HepG2 (cell line): ENCODE results near the gene THADA. TPM values are rescaled to one million over a fixed set of nuclear protein-coding genes. Genes with fewer than 3 reads are reported as not detected.

ENCODE experiments used
- JUN ChIP-seq: sonication (generic); formaldehyde crosslinking; IDR thresholded peaks from 2 replicates; pipeline ENCODE4 v1.4.0; 2020; ENCODE audit warnings: mild to moderate bottlenecking, missing genetic modification reagents
- NR2F6 ChIP-seq, 2 experiments: IDR thresholded peaks; 2 replicates each; pipeline ENCODE4 v1.6.1; 2016; ENCODE audit warnings: antibody characterized with exemption in 1 of 2, mild to moderate bottlenecking in 1 of 2
- PCBP2 ChIP-seq: fragments of 200-400 bp; formaldehyde crosslinking; optimal IDR thresholded peaks from 2 replicates; pipeline ENCODE3; 2018; ENCODE audit warnings: low read length, low read depth; ENCODE audit not compliant: poor library complexity, severe bottlenecking
- ZNF644 ChIP-seq: IDR thresholded peaks from 2 replicates; pipeline ENCODE4 v1.6.1; 2016; ENCODE audit warnings: low read depth
- polyA plus RNA-seq, 8 experiments: library from polyadenylated mRNA; depleted of rRNA in 3 of 8; stranded (reverse) in 7 of 8; unstranded in 1 of 8; fragments of >200 nt; fragmentation: Illumina TruSeq in 4 of 8; extraction: Trizol in 4 of 8; gene quantifications; 2 replicates each; pipeline versions ENCODE4 v1.2.1 to v1.2.3, GENCODE V29; 2011 to 2016; ENCODE audit warnings: low read depth in 4 of 8, missing spikeins in 1 of 8, mixed read lengths in 1 of 8; ENCODE audit not compliant: insufficient read depth in 1 of 8
- total RNA-seq, 5 experiments: library from RNA; depleted of rRNA; stranded (reverse); fragments of >200 nt; fragmentation: Illumina TruSeq; extraction: Trizol; gene quantifications; 2 replicates each; pipeline ENCODE4 v1.2.3, GENCODE V29; 2016; ENCODE audit warnings: low read depth in 1 of 5
- TF ChIP-seq, protein P1 (sequence below): sonication (generic); formaldehyde crosslinking; IDR thresholded peaks from 2 replicates; pipeline ENCODE4 v1.4.0; 2020; ENCODE audit warnings: missing genetic modification reagents
- TF ChIP-seq, protein P2 (sequence below): sonication (generic); formaldehyde crosslinking; IDR thresholded peaks from 2 replicates; pipeline ENCODE4 v1.4.0; 2020; ENCODE audit warnings: mild to moderate bottlenecking, missing genetic modification reagents
- TF ChIP-seq, protein P3 (sequence below): sonication (generic); formaldehyde crosslinking; IDR thresholded peaks from 2 replicates; pipeline ENCODE4 v1.8.1; 2023; ENCODE audit warnings: missing genetic modification reagents, inconsistent platforms, borderline replicate concordance
- TF ChIP-seq, protein P4 (sequence below): sonication (generic); formaldehyde crosslinking; IDR thresholded peaks from 2 replicates; pipeline ENCODE4 v1.5.0; 2020; ENCODE audit warnings: missing genetic modification reagents
- TF ChIP-seq, protein P5 (sequence below): sonication (generic); formaldehyde crosslinking; IDR thresholded peaks from 2 replicates; pipeline ENCODE4 v1.5.1; 2020; ENCODE audit warnings: mild to moderate bottlenecking, missing genetic modification reagents, moderate library complexity
- TF ChIP-seq, protein P6 (sequence below): sonication (generic); formaldehyde crosslinking; IDR thresholded peaks from 2 replicates; pipeline ENCODE4 v1.4.0; 2020; ENCODE audit warnings: mild to moderate bottlenecking, missing genetic modification reagents

THADA gene
- total and polyA plus RNA-seq, 2 of the 13 experiments (the other 11 are each of a cell fraction or from before 2014, with no cell fraction given) = 12.7 to 21.7 TPM

DNA sequence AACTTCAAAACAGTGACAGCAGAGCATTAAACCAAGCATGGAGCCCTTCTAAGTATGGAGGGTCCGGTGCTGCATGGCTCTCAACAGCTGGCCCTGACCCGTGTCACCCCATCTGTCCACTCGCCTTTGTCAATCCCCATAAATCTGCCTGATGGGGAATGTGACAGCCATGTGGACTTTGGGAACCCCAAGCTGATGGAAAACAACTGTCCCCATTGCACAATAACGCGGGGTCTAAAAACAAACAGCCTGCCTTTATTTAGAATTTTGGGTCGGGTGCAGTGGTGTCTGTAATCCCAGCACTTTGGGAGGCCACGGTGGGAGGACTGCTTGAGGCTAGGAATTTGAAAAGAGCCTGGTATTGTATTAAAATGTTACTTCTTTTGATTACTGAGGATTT is 17.1 kb upstream of the THADA start (continued):
- TF ChIP-seq, protein P1, sequence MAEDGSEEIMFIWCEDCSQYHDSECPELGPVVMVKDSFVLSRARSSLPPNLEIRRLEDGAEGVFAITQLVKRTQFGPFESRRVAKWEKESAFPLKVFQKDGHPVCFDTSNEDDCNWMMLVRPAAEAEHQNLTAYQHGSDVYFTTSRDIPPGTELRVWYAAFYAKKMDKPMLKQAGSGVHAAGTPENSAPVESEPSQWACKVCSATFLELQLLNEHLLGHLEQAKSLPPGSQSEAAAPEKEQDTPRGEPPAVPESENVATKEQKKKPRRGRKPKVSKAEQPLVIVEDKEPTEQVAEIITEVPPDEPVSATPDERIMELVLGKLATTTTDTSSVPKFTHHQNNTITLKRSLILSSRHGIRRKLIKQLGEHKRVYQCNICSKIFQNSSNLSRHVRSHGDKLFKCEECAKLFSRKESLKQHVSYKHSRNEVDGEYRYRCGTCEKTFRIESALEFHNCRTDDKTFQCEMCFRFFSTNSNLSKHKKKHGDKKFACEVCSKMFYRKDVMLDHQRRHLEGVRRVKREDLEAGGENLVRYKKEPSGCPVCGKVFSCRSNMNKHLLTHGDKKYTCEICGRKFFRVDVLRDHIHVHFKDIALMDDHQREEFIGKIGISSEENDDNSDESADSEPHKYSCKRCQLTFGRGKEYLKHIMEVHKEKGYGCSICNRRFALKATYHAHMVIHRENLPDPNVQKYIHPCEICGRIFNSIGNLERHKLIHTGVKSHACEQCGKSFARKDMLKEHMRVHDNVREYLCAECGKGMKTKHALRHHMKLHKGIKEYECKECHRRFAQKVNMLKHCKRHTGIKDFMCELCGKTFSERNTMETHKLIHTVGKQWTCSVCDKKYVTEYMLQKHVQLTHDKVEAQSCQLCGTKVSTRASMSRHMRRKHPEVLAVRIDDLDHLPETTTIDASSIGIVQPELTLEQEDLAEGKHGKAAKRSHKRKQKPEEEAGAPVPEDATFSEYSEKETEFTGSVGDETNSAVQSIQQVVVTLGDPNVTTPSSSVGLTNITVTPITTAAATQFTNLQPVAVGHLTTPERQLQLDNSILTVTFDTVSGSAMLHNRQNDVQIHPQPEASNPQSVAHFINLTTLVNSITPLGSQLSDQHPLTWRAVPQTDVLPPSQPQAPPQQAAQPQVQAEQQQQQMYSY (CRISPR knock-in tag) = no peak
- TF ChIP-seq PCBP2 = no peak
- TF ChIP-seq, protein P2, sequence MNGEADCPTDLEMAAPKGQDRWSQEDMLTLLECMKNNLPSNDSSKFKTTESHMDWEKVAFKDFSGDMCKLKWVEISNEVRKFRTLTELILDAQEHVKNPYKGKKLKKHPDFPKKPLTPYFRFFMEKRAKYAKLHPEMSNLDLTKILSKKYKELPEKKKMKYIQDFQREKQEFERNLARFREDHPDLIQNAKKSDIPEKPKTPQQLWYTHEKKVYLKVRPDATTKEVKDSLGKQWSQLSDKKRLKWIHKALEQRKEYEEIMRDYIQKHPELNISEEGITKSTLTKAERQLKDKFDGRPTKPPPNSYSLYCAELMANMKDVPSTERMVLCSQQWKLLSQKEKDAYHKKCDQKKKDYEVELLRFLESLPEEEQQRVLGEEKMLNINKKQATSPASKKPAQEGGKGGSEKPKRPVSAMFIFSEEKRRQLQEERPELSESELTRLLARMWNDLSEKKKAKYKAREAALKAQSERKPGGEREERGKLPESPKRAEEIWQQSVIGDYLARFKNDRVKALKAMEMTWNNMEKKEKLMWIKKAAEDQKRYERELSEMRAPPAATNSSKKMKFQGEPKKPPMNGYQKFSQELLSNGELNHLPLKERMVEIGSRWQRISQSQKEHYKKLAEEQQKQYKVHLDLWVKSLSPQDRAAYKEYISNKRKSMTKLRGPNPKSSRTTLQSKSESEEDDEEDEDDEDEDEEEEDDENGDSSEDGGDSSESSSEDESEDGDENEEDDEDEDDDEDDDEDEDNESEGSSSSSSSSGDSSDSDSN (CRISPR knock-in tag) = no peak
- TF ChIP-seq, protein P3, sequence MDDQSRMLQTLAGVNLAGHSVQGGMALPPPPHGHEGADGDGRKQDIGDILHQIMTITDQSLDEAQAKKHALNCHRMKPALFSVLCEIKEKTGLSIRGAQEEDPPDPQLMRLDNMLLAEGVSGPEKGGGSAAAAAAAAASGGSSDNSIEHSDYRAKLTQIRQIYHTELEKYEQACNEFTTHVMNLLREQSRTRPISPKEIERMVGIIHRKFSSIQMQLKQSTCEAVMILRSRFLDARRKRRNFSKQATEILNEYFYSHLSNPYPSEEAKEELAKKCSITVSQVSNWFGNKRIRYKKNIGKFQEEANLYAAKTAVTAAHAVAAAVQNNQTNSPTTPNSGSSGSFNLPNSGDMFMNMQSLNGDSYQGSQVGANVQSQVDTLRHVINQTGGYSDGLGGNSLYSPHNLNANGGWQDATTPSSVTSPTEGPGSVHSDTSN (CRISPR knock-in tag) = no peak
- TF ChIP-seq, protein P4, sequence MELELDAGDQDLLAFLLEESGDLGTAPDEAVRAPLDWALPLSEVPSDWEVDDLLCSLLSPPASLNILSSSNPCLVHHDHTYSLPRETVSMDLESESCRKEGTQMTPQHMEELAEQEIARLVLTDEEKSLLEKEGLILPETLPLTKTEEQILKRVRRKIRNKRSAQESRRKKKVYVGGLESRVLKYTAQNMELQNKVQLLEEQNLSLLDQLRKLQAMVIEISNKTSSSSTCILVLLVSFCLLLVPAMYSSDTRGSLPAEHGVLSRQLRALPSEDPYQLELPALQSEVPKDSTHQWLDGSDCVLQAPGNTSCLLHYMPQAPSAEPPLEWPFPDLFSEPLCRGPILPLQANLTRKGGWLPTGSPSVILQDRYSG (CRISPR knock-in tag) = no peak
- TF ChIP-seq ZNF644 (CRISPR knock-in tag) = 0 out of 2 replicates have a peak, but pooled peaks have one; percentile 17
- TF ChIP-seq, protein P5, sequence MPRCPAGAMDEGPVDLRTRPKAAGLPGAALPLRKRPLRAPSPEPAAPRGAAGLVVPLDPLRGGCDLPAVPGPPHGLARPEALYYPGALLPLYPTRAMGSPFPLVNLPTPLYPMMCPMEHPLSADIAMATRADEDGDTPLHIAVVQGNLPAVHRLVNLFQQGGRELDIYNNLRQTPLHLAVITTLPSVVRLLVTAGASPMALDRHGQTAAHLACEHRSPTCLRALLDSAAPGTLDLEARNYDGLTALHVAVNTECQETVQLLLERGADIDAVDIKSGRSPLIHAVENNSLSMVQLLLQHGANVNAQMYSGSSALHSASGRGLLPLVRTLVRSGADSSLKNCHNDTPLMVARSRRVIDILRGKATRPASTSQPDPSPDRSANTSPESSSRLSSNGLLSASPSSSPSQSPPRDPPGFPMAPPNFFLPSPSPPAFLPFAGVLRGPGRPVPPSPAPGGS (CRISPR knock-in tag) = no peak
- TF ChIP-seq, protein P6, sequence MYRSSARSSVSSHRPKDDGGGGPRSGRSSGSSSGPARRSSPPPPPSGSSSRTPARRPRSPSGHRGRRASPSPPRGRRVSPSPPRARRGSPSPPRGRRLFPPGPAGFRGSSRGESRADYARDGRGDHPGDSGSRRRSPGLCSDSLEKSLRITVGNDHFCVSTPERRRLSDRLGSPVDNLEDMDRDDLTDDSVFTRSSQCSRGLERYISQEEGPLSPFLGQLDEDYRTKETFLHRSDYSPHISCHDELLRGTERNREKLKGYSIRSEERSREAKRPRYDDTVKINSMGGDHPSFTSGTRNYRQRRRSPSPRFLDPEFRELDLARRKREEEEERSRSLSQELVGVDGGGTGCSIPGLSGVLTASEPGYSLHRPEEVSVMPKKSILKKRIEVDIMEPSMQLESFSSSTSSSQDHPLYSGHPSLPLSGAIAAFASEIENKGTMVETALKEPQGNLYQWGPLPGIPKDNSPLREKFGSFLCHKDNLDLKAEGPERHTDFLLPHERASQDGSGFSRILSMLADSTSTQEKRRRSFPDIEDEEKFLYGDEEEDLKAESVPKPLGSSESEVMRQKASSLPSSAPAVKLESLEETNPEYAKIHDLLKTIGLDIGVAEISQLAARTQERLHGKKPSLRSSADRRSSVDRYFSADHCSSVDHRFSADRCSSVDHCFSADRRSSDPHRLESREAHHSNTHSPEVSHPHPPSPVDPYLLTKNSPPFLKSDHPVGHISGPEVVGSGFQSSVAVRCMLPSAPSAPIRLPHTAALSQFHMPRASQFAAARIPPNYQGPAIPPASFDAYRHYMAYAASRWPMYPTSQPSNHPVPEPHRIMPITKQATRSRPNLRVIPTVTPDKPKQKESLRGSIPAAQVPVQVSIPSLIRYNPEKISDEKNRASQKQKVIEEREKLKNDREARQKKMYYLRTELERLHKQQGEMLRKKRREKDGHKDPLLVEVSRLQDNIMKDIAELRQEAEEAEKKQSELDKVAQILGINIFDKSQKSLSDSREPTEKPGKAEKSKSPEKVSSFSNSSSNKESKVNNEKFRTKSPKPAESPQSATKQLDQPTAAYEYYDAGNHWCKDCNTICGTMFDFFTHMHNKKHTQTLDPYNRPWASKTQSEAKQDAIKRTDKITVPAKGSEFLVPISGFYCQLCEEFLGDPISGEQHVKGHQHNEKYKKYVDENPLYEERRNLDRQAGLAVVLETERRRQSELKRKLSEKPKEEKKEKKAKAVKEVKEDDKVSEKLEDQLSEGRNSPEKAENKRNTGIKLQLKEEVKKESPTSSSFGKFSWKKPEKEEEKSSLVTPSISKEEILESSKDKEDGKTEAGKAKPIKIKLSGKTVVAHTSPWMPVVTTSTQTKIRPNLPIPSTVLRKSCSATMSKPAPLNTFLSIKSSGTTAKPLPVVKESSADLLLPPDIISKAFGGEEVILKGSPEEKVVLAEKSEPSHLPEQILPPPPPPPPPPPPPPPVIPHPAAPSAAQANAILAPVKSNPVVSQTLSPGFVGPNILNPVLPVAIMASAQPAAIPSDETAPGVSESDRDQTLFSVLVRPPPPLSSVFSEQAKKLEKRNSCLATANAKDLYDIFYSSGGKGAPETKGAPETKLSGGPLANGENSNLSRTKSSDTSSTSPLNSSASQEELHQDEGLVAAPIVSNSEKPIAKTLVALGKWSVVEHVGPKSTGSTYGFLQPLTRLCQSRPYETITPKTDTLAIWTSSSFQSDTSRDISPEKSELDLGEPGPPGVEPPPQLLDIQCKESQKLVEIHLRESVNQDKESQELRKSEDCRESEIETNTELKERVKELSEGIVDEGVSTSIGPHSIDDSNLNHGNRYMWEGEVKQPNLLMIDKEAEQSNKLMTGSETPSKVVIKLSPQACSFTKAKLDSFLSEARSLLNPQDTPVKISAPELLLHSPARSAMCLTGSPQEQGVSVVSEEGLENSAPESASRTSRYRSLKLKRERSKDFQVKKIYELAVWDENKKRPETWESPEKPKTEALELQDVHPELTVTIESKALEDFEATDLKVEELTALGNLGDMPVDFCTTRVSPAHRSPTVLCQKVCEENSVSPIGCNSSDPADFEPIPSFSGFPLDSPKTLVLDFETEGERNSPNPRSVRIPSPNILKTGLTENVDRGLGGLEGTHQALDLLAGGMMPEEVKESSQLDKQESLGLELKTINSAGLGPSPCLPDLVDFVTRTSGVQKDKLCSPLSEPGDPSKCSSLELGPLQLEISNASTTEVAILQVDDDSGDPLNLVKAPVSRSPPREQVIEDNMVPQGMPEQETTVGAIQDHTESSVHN (CRISPR knock-in tag) = no peak
- peak; percentile 67 for TF ChIP-seq NR2F6 (IDR thresholded peaks at IDR 0.05)
- TF ChIP-seq NR2F6 (CRISPR knock-in tag; IDR thresholded peaks at IDR 0.05) = peak; percentile 75
- no peak for TF ChIP-seq JUN (CRISPR knock-in tag)
